Endodermal cell (in vitro differentiated cells): ENCODE data around the gene ZNF787. TPM values are rescaled to one million over a fixed set of nuclear protein-coding genes. Genes with fewer than 3 reads are reported as not detected.

ENCODE experiments used
- DNase-seq: peaks from one replicate; pipeline ENCODE4 v3.0.0-alpha.2; 2017
- H3K27ac ChIP-seq: 2 replicates; pipeline ENCODE4 v1.5.1; 2013; ENCODE audit warnings: mild to moderate bottlenecking, low read depth, low read length, moderate library complexity
- H3K27me3 ChIP-seq: 2 replicates; pipeline ENCODE4 v1.6.1; 2013; ENCODE audit warnings: mild to moderate bottlenecking, low read length, moderate library complexity; ENCODE audit not compliant: insufficient read depth, control insufficient read depth, poor library complexity, severe bottlenecking
- H3K36me3 ChIP-seq: 2 replicates; pipeline ENCODE4 v1.7.0; 2013; ENCODE audit warnings: mild to moderate bottlenecking, low read length, moderate library complexity; ENCODE audit not compliant: control insufficient read depth, insufficient read depth
- H3K4me1 ChIP-seq: one replicate; pipeline ENCODE4 v1.7.0; 2013; ENCODE audit warnings: low read length; ENCODE audit not compliant: control insufficient read depth, insufficient read depth
- H3K4me3 ChIP-seq: 2 replicates; pipeline ENCODE4 v1.5.1; 2013; ENCODE audit warnings: mild to moderate bottlenecking, low read length, moderate library complexity
- H3K9ac ChIP-seq: 2 replicates; pipeline ENCODE4 v1.6.1; 2013; ENCODE audit warnings: mild to moderate bottlenecking, low read length, moderate library complexity; ENCODE audit not compliant: poor library complexity, severe bottlenecking; ENCODE audit errors: extremely low read depth
- H3K9me3 ChIP-seq: 2 replicates; pipeline ENCODE4 v1.6.1; 2013; ENCODE audit warnings: mild to moderate bottlenecking, low read length, moderate library complexity; ENCODE audit not compliant: control insufficient read depth
- H3K27ac Mint-ChIP-seq: 2 replicates; pipeline ENCODE4 v1.8.0; 2020; ENCODE audit warnings: mixed read lengths
- H3K27me3 Mint-ChIP-seq: 2 replicates; pipeline ENCODE4 v1.8.0; 2021; ENCODE audit warnings: mild to moderate bottlenecking, mixed read lengths; ENCODE audit not compliant: insufficient read depth
- H3K36me3 Mint-ChIP-seq: 2 replicates; pipeline ENCODE4 v1.8.0; 2020; ENCODE audit warnings: low read depth, mixed read lengths
- H3K4me1 Mint-ChIP-seq: 2 replicates; pipeline ENCODE4 v1.8.0; 2020; ENCODE audit warnings: mixed read lengths
- H3K4me3 Mint-ChIP-seq: 2 replicates; pipeline ENCODE4 v1.8.0; 2020; ENCODE audit warnings: mild to moderate bottlenecking, moderate library complexity, mixed read lengths
- H3K9me3 Mint-ChIP-seq: 2 replicates; pipeline ENCODE4 v1.8.0; 2020; ENCODE audit warnings: mild to moderate bottlenecking, mixed read lengths
- CTCF ChIP-seq: fragments of 200-600 bp; sonication (generic); conservative IDR thresholded peaks from 2 replicates; pipeline ENCODE4 v1.5.0; 2021; ENCODE audit warnings: antibody characterized with exemption, mild to moderate bottlenecking
- WGBS, 2 experiments: methylation state at CpG; one replicate each; pipeline versions ENCODE4 v1.1.5 to v1.1.7; 2013; ENCODE audit warnings: missing lambda C conversion rate in 2 of 2, mixed read lengths in 1 of 2; ENCODE audit not compliant: insufficient coverage in 1 of 2, insufficient read length in 1 of 2; 5-methylcytosine and 5-hydroxymethylcytosine counted together
- total RNA-seq, 2 donors: library from RNA; stranded (reverse); fragmentation: NEBNext Ultra II Directional in 1 of 2; extraction: Animal tissue kit (Norgen Biotek cat#: 25700) in 1 of 2; gene quantifications; 2 replicates in 1 of 2; 3 replicates in 1 of 2; pipeline ENCODE4 v1.2.1, GENCODE V29; 2021

The ZNF787 gene
- total RNA-seq, 2 donors from 2014 or later: 42.1 to 43.7 TPM

DNA sequence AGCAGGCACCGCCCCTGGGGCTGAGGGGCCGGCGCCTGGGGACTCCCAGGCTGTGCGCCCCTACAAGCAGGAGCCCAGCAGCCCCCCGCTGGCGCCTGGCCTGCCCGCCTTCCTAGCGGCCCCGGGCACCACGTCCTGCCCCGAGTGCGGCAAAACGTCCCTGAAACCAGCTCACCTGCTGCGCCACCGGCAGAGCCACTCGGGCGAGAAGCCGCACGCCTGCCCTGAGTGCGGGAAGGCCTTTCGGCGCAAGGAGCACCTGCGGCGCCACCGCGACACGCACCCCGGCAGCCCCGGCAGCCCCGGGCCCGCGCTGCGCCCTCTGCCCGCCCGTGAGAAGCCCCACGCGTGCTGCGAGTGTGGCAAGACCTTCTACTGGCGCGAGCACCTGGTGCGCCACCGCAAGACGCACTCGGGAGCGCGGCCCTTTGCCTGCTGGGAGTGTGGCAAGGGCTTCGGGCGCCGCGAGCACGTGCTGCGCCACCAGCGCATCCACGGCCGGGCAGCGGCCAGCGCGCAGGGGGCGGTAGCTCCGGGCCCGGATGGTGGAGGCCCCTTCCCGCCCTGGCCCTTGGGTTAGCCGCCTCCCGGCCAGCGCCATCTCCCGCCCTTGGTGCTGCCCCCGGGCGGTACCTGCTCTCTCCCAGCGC, 38.7 kb upstream of the ZNF787 start:
- peaks cover 27% of the 10 kb centered on the region for H3K36me3 ChIP-seq
- H3K9me3 ChIP-seq: no peaks in the 10 kb centered on the region
- H3K9ac ChIP-seq: no peak overlapping the region
- Mint-ChIP-seq H3K4me3 (no peak overlapping the region), H3K9me3 (no peaks in the 10 kb centered on the region), H3K27ac (no peak overlapping the region), H3K4me1 (no peaks in the 10 kb centered on the region), H3K36me3 (peaks cover 29% of the 10 kb centered on the region), H3K27me3 (no peaks in the 10 kb centered on the region)
- no peak for DNase-seq
- H3K27me3 ChIP-seq: no peaks in the 10 kb centered on the region
- TF ChIP-seq CTCF: no peak
- no peak overlapping the region for H3K27ac ChIP-seq
- no peak overlapping the region for H3K4me3 ChIP-seq
- no peaks in the 10 kb centered on the region for H3K4me1 ChIP-seq
- 97% methylated on average over 53 to 69 of the region's 69 CpGs for WGBS, 2 experiments

DNA sequence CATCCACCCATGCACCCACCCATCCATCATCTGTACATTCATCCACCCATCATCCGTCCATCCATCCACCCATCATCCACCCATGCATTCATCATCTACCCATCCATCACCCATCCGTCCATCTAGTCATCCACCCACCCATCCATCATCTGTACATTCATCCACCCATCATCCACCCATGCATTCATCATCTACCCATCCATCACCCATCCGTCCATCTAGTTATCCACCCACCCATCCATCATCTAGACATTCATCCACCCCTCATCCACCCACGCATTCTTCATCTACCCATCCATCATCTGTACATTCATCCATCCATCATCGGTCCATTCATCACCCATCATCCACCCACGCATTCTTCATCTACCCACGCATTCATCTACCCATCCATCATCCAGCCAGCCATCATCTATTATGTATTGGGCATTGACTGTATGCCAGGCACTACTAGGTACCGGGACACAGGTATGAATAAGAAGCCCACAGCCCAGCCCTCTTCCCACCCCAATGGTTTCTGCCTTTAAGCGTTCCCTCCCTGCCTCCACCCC, 38.0 kb upstream of the ZNF787 start:
- Mint-ChIP-seq H3K27me3 (no peaks in the 10 kb centered on the region), H3K36me3 (peaks cover 29% of the 10 kb centered on the region), H3K4me1 (no peaks in the 10 kb centered on the region), H3K9me3 (no peaks in the 10 kb centered on the region), H3K4me3 (no peak overlapping the region), H3K27ac (no peak overlapping the region)
- H3K27me3 ChIP-seq: no peaks in the 10 kb centered on the region
- TF ChIP-seq CTCF: no peak
- no peak overlapping the region for H3K27ac ChIP-seq
- H3K36me3 ChIP-seq: peaks cover 30% of the 10 kb centered on the region
- WGBS, 2 experiments: 77 to 92% methylated on average over 7 to 9 of the region's 9 CpGs
- H3K4me3 ChIP-seq: no peak overlapping the region
- DNase-seq: no peak
- no peaks in the 10 kb centered on the region for H3K4me1 ChIP-seq
- no peaks in the 10 kb centered on the region for H3K9me3 ChIP-seq
- no peak overlapping the region for H3K9ac ChIP-seq

DNA sequence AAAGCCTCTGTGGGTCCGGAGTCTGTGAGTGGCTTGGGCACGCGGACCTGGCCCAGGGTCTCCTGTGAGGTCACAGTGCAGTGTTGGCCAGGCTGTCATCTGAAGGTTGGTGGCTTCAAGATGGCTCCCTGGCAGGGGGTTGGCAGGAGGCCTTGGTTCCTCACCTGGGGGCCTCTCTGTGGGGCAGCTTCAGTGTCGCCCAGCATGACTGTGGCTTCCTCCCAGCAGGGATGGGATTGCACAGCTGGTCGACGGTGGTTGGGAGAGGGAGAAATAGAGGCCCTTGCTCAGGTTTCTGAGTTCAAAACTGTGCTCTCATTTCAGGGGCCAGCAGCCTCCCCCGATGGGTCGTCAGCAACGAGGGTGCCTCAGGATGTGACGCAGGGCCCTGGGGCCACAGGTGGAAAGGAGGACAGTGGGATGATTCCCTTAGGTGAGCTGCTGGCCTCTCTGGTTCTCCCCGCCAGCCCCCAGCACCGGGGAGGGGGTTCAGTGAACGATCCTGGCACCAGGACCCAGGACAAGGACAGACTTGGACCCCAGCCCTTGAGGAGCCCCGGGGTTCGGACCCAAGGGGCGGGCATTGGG, 37.2 kb upstream of the ZNF787 start:
- no peaks in the 10 kb centered on the region for H3K27me3 Mint-ChIP-seq
- WGBS, 2 experiments: 90 to 95% methylated on average over 6 to 16 of the region's 16 CpGs

More for the DNA sequence above, 37.2 kb upstream of the ZNF787 start:
- H3K4me1 Mint-ChIP-seq: peaks cover 5% of the 10 kb centered on the region
- H3K4me1 ChIP-seq: no peaks in the 10 kb centered on the region
- H3K4me3 Mint-ChIP-seq: no peak overlapping the region
- no peaks in the 10 kb centered on the region for H3K9me3 Mint-ChIP-seq
- no peak overlapping the region for H3K27ac ChIP-seq
- no peaks in the 10 kb centered on the region for H3K27me3 ChIP-seq
- H3K9ac ChIP-seq: no peak overlapping the region
- no peaks in the 10 kb centered on the region for H3K9me3 ChIP-seq
- no peak for DNase-seq
- no peak for TF ChIP-seq CTCF
- no peak overlapping the region for H3K4me3 ChIP-seq
- peaks cover 30% of the 10 kb centered on the region for H3K36me3 ChIP-seq
- H3K27ac Mint-ChIP-seq: no peak overlapping the region
- peaks cover 37% of the 10 kb centered on the region for H3K36me3 Mint-ChIP-seq
